K562 (cell line): ENCODE measurements around the gene LRP3. TPM values are rescaled to one million over a fixed set of nuclear protein-coding genes. Genes with fewer than 3 reads are reported as not detected.
"Not testable (repeated sequence)": the region's sequence is repeated elsewhere in the genome, so short reads cannot be mapped to it uniquely, and the experiment has no call there.

Source experiments
- ATAC-seq: fragments of 200-7000 bp; cut with Tn5 transposase; 3 replicates; pipeline ENCODE4 v1.9.1; 2020; ENCODE audit warnings: moderate library complexity
- BruUV-seq: library from RNA; stranded (reverse); fragments of 400-500 nt; replicated peaks from 2 replicates; lab custom pipeline; 2021; lab: Mats Ljungman, UMichigan
- CTCF ChIA-PET: fragments of 300-600 bp; formaldehyde crosslinking; extraction: SDS; loops from one replicate; lab custom pipeline; 2021; ENCODE audit warnings: low intra/inter-chr PET ratio; lab: Yijun Ruan, JAX
- POLR2A ChIA-PET: fragments of 300-600, 350-650 bp; sonication (Branson Sonifier 250); formaldehyde crosslinking; extraction: SDS; loops from one replicate; lab custom pipeline; 2021; ENCODE audit warnings: antibody characterized with exemption, inconsistent platforms; lab: Yijun Ruan, JAX
- DNase-seq, 4 experiments: peaks; one replicate each; pipeline versions ENCODE4 v3.0.0 to v3.0.0-alpha.2; 2011 to 2018; ENCODE audit warnings: low spot score in 3 of 4, mixed read lengths in 3 of 4; ENCODE audit errors: extremely low read depth in 1 of 4
- FAIRE-seq: peaks from 2 replicates; lab custom pipeline; 2011; peaks lifted over from hg19 to GRCh38; lab: Jason Lieb, UNC
- H2AFZ ChIP-seq: 2 replicates; pipeline ENCODE4 v1.6.0; 2011; ENCODE audit warnings: low read depth, low read length, control low read depth, inconsistent platforms
- H3K27ac ChIP-seq: fragments of 200-600 bp; 3 replicates; pipeline ENCODE4 v1.8.0; 2011; ENCODE audit warnings: low read depth, mild to moderate bottlenecking, control low read depth, inconsistent platforms, low read length, moderate library complexity, mixed read lengths; ENCODE audit errors: extremely low read depth
- H3K27me3 ChIP-seq, 2 experiments: fragments of 300-600 bp in 1 of 2; 2 replicates in 1 of 2; 3 replicates in 1 of 2; pipeline versions ENCODE4 v1.6.0 to v1.8.0; 2011; ENCODE audit warnings: inconsistent platforms in 2 of 2, low read length in 2 of 2, mild to moderate bottlenecking in 1 of 2, mixed read lengths in 1 of 2, moderate library complexity in 1 of 2; ENCODE audit not compliant: control insufficient read depth in 2 of 2, insufficient read depth in 2 of 2
- H3K36me3 ChIP-seq: fragments of 300-600 bp; 3 replicates; pipeline ENCODE4 v1.8.0; 2011; ENCODE audit warnings: mild to moderate bottlenecking, low read length, inconsistent platforms; ENCODE audit not compliant: control insufficient read depth, insufficient read depth
- H3K4me1 ChIP-seq, 2 experiments: fragments of 200-600 bp in 1 of 2; replicated peaks in 1 of 2; 2 replicates in 1 of 2; 3 replicates in 1 of 2; pipeline versions ENCODE4 v1.5.1 to v1.8.0; 2011; ENCODE audit warnings: inconsistent platforms in 2 of 2, low read length in 2 of 2, mild to moderate bottlenecking in 1 of 2, mixed read lengths in 1 of 2, moderate library complexity in 1 of 2; ENCODE audit not compliant: control insufficient read depth in 2 of 2, insufficient read depth in 2 of 2
- H3K4me2 ChIP-seq: 2 replicates; pipeline ENCODE4 v1.6.1; 2011; ENCODE audit warnings: low read length, control low read depth, inconsistent platforms, mixed read lengths; ENCODE audit not compliant: insufficient read depth
- H3K4me3 ChIP-seq: fragments of 200-600 bp; sonication (generic), shearing (Covaris generic); 2 replicates; pipeline ENCODE4 v1.5.1; 2016; ENCODE audit warnings: control low read depth, inconsistent platforms
- H3K79me2 ChIP-seq: fragments of 200-600 bp; 3 replicates; pipeline ENCODE4 v1.8.0; 2011; ENCODE audit warnings: low read length, inconsistent platforms; ENCODE audit not compliant: control insufficient read depth, insufficient read depth
- H3K9ac ChIP-seq, 2 experiments: 2 replicates each; pipeline versions ENCODE4 v1.6.0 to v1.6.1; 2011; ENCODE audit warnings: low read depth in 2 of 2, low read length in 2 of 2, control low read depth in 1 of 2, inconsistent platforms in 1 of 2, mild to moderate bottlenecking in 1 of 2, mixed read lengths in 1 of 2; ENCODE audit not compliant: insufficient read depth in 1 of 2
- H3K9me1 ChIP-seq: one replicate; pipeline ENCODE4 v1.6.0; 2011; ENCODE audit warnings: inconsistent platforms, mild to moderate bottlenecking, low read length, moderate library complexity; ENCODE audit not compliant: control insufficient read depth, insufficient read depth
- H3K9me3 ChIP-seq: replicated peaks from 2 replicates; pipeline ENCODE4 v1.5.1; 2011; ENCODE audit warnings: low read depth, low read length, inconsistent platforms; ENCODE audit not compliant: control insufficient read depth, insufficient read depth
- H4K20me1 ChIP-seq: replicated peaks from 2 replicates; pipeline ENCODE4 v1.6.1; 2011; ENCODE audit warnings: low read length, inconsistent platforms, mixed read lengths; ENCODE audit not compliant: control insufficient read depth, insufficient read depth
- RAD21 ChIP-seq, 2 experiments: fragments of 250-450 bp in 1 of 2; fragments of 450-650 bp in 1 of 2; sonication (Bioruptor Pico) in 1 of 2; formaldehyde crosslinking in 1 of 2; IDR thresholded peaks in 1 of 2; conservative IDR thresholded peaks in 1 of 2; 2 replicates each; pipeline versions ENCODE4 v1.4.0 to v1.8.0; 2020 to 2022; ENCODE audit warnings: mild to moderate bottlenecking in 2 of 2, moderate library complexity in 1 of 2
- RNF2 ChIP-seq: sonication (generic); IDR thresholded peaks from 2 replicates; pipeline ENCODE4 v1.6.1; 2016
- WGBS: fragments of 100-300 bp; shearing (Covaris generic); methylation state at CpG from one replicate; pipeline ENCODE4 v1.1.6; 2016; ENCODE audit warnings: low coverage, mixed read lengths; ENCODE audit not compliant: insufficient coverage; ENCODE audit errors: missing lambda C conversion rate; 5-methylcytosine and 5-hydroxymethylcytosine counted together
- in situ Hi-C: fragments of 300-500 bp; cut with MboI; formaldehyde crosslinking; loops from 4 replicates; pipeline ENCODE4 v1.15.0; 2018; ENCODE audit warnings: inconsistent platforms, mixed read lengths
- intact Hi-C: fragments of 100-400 bp; cut with micrococcal nuclease; formaldehyde crosslinking; loops from 2 replicates; pipeline ENCODE4 v1.14.2; 2022
- polyA plus RNA-seq, 8 experiments: library from polyadenylated mRNA; depleted of rRNA in 4 of 8; stranded (reverse) in 5 of 8; unstranded in 3 of 8; fragments of >200 nt; fragmentation: Nextera tagmentation in 2 of 8; fragmentation: Illumina TruSeq in 1 of 8; extraction: Ambion mirVana in 2 of 8; extraction: Trizol in 1 of 8; gene quantifications; 2 replicates each; pipeline versions ENCODE4 v1.2.1 to v1.2.3, GENCODE V29; 2011 to 2014; ENCODE audit warnings: inconsistent platforms in 1 of 8, missing spikeins in 1 of 8
- total RNA-seq, 7 experiments: library from RNA; depleted of rRNA in 6 of 7; stranded (reverse); fragments of >200 nt in 6 of 7; fragmentation: Illumina TruSeq in 2 of 7; extraction: Trizol in 2 of 7; gene quantifications; 2 replicates each; pipeline versions ENCODE4 v1.2.1 to v1.2.3, GENCODE V29; 2011 to 2021; ENCODE audit warnings: low replicate concordance in 1 of 7
- TF ChIP-seq, protein P1 (sequence below), 3 experiments: IDR thresholded peaks in 2 of 3; conservative IDR thresholded peaks in 1 of 3; 2 replicates each; pipeline ENCODE4 v1.5.1; 2011 to 2012; ENCODE audit warnings: low read length in 3 of 3, mild to moderate bottlenecking in 3 of 3, control low read depth in 2 of 3, improper control_type of control experiment in 1 of 3, inconsistent platforms in 1 of 3, low read depth in 1 of 3, mixed read lengths in 1 of 3, moderate library complexity in 1 of 3; ENCODE audit not compliant: insufficient read depth in 2 of 3

The LRP3 gene
- total and polyA plus RNA-seq, 9 of the 15 experiments (the other 6 are each of a cell fraction or from before 2014, with no cell fraction given): 0.29 TPM; not detected in 8

DNA sequence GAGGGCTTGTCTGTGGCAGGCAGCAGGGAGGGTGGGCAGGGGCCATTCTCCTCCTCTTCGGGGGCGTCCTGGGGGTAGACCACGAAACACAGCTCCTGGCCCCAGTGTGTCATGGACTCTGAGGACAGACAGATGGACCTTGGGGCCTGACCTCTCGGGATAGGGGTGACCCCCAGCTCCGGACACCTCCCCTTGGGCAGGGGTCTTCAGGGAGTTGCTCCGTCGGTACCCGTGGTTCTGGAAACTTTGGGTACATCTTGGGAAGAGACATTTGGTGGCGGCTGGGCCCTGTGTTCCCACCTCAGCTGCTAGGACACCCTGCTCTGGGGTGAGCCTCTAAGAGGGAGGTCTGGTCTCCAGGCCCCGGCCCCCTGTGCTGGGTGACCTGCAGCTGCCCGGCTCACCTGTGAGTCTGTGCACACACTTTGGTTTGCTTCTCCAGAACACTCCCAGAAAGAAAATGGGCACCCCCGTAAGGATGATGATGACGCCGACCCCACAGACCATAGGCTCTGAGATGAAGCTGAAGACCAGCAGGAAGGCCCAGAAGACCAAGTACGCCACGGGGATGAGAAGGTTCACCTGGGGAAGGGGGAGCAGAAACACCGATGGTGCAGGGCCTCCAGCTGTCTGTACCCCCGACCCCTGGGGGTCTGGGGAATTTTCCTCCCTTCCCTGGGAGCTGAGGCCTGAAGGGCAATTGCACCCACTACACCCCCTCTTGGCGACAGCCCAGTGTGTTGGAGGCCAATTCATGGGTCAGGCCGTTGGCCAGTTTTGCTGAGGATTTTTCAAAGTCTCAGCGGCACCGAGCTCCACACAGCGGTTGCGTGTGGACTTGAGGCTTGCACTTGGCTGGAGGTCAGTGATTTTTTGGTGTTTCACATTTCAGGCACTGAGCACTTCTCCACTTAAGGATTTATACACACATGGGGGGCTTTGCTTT lies 15.0 kb downstream of the LRP3 start:
- no peak overlapping the region for H3K27ac ChIP-seq

DNA sequence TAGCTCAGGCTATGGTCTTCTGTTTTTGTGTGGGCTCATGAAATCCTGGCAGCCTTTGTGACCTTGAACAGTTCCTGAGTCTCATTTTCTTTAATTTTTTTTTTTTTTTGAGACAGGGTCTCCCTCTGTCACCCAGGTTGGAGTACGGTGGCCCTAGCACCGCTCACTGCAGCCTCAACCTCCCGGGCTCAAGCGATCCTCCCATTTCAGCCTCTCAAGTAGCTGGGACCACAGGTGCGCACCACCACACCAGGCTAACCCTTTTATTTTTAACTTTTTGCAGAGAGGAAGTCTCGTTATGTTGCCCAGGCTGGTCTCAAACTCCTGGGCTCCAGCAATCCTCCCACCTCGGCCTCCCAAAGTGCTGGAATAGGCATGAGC lies 15.7 kb downstream of the LRP3 start:
- FAIRE-seq, H3K4me3 ChIP-seq, H3K9ac ChIP-seq, H3K4me2 ChIP-seq, H3K79me2 ChIP-seq, H2AFZ ChIP-seq, intact Hi-C loops, H3K27ac ChIP-seq, H4K20me1 ChIP-seq, H3K36me3 ChIP-seq, BruUV-seq, H3K9me1 ChIP-seq, ATAC-seq, DNase-seq, in situ Hi-C loops, H3K9me3 ChIP-seq: not testable (repeated sequence)
- ChIA-PET CTCF (interaction anchor here (1.2 kb wide), 1 partner anchor 85 kb away, joined by 8 read pairs; no protein-coding TSS in a partner anchor), POLR2A (interaction anchor here (0.7 kb wide), 1 partner anchor 544 kb away, joined by 3 read pairs; no protein-coding TSS in a partner anchor)
- 2% methylated on average over 7 of the region's 7 CpGs for WGBS
- Histone ChIP-seq H3K27me3 (peaks cover 14 to 86% of the 10 kb centered on the region in 2 experiments; a peak in 4 of 5 replicates), H3K4me1 (peaks cover 0 to 31% of the 10 kb centered on the region in 2 experiments; a peak in 2 of 5 replicates)

More for the DNA sequence above, 15.0 kb downstream of the LRP3 start:
- no peaks in the 10 kb centered on the region for H3K36me3 ChIP-seq
- DNase-seq: peak in 1 of 4 experiments; percentile 18
- H2AFZ ChIP-seq: no peak overlapping the region
- no peaks in the 10 kb centered on the region for H3K9me1 ChIP-seq
- no peaks in the 10 kb centered on the region for H3K9me3 ChIP-seq
- ChIA-PET CTCF (interaction anchor here (1.2 kb wide), 1 partner anchor 84 kb away, joined by 8 read pairs; no protein-coding TSS in a partner anchor), POLR2A (no interaction called here)
- FAIRE-seq: no peak
- H3K4me2 ChIP-seq: no peak overlapping the region
- H3K27me3 ChIP-seq: peaks cover 14 to 87% of the 10 kb centered on the region in 2 experiments; a peak in 4 of 5 replicates
- intact Hi-C loops: no loop called here
- no peak overlapping the region for H3K9ac ChIP-seq
- peak in 1 of 2 experiments; percentile 33; a peak in 2 of 4 replicates for TF ChIP-seq RAD21 (CRISPR knock-in tag; conservative IDR thresholded peaks at IDR 0.05 in 1 of 2, IDR thresholded peaks at IDR 0.05 in 1 of 2)
- TF ChIP-seq, protein P1, sequence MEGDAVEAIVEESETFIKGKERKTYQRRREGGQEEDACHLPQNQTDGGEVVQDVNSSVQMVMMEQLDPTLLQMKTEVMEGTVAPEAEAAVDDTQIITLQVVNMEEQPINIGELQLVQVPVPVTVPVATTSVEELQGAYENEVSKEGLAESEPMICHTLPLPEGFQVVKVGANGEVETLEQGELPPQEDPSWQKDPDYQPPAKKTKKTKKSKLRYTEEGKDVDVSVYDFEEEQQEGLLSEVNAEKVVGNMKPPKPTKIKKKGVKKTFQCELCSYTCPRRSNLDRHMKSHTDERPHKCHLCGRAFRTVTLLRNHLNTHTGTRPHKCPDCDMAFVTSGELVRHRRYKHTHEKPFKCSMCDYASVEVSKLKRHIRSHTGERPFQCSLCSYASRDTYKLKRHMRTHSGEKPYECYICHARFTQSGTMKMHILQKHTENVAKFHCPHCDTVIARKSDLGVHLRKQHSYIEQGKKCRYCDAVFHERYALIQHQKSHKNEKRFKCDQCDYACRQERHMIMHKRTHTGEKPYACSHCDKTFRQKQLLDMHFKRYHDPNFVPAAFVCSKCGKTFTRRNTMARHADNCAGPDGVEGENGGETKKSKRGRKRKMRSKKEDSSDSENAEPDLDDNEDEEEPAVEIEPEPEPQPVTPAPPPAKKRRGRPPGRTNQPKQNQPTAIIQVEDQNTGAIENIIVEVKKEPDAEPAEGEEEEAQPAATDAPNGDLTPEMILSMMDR (IDR thresholded peaks at IDR 0.05 in 2 of 3, conservative IDR thresholded peaks at IDR 0.05 in 1 of 3; ENCODE audit: insufficient read depth in 2 of 3, low read depth in 1 of 3, low read length in 3 of 3): peak; percentile 25 to 29 (median 29); a peak in 3 of 6 replicates
- TF ChIP-seq RNF2: no peak
- no TSS peak for BruUV-seq
- H3K4me3 ChIP-seq: no peak overlapping the region
- in situ Hi-C loops: no loop called here
- H4K20me1 ChIP-seq: peaks cover 3% of the 10 kb centered on the region
- peak; percentile 46; the same call in 2 of the 3 replicates for ATAC-seq
- H3K79me2 ChIP-seq: no peaks in the 10 kb centered on the region
- H3K4me1 ChIP-seq: peaks cover 0 to 37% of the 10 kb centered on the region in 2 experiments; a peak in 2 of 5 replicates
- WGBS: 5% methylated on average over 21 of the region's 24 CpGs
